NCI-H2196 (cell line): ENCODE results near the gene GOSR1.
"Not testable (repeated sequence)": the region's sequence is repeated elsewhere in the genome, so short reads cannot be mapped to it uniquely, and the experiment has no call there.

Experiments used
- DNase-seq: peaks from one replicate; lab custom pipeline; 2025; ENCODE audit not compliant: unreplicated experiment; lab: John Stamatoyannopoulos, UW

The GOSR1 gene

GRCh38 chr17:30505868-30506417, 28.7 kb downstream of the GOSR1 start:
- no peak for DNase-seq

DNA sequence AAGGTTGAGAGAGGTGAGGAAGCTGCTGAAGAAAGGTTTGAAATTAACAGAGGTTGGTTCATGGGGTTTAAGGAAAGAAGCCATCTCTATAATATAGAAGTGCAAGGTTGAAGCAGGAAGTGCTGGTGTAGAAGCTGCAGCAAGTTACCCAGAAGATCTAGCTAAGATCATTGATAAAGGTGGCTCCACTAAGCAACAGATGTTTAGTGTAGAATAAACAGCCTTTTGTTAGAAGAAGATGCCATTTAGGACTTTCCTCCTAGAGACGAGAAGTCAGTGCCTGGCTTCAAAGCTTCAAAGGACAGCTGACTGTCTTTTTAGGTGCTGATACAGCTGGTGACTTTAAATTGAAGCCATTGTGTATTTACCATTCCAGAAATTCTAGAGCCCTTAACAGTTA, 29.3 kb downstream of the GOSR1 start:
- DNase-seq = no peak

DNA sequence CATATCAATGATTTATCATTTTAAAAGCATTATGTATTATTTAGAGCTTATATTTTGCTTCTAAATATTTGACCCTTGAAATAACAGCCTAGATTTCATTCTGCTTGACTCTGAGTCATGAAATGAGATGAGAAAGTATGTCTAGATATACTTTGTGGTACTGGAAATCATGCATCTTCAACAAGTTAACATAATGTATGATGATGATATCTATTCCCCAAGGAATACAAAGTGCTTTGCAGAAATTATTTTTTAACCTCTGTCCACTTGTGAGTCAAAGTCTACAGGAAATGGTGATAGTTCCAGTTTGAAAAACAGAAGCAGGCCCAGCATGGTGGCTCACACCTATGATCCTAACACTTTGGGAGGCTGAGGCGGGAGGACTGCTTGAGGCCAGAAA, 36.1 kb downstream of the GOSR1 start:
- no peak for DNase-seq

GRCh38 chr17:30514895-30515596, 37.8 kb downstream of the GOSR1 start:
- DNase-seq = no peak

GRCh38 chr17:30517786-30518185, 40.6 kb downstream of the GOSR1 start:
- DNase-seq = no peak

GRCh38 chr17:30519166-30519565, 42.0 kb downstream of the GOSR1 start:
- no peak for DNase-seq

DNA sequence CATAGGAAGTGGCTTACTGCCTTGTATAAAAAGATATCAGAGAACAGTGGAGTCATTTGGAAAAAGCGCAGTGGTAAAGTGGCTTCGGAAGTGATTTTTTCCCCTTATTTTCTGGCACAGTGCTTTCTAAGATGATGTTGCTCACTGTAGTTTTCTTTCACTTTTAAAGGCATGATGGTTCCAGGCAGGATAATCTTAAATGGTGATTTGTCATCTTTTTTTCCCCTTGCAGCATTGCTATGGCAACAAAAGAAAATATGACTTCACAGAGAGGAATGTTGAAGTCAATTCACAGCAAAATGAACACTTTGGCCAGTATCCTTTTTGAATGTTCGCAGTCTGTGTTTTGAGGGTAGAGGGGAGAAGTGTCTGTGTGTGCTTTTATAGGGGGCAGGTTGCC, 42.5 kb downstream of the GOSR1 start:
- DNase-seq = no peak

- no peak for DNase-seq
Observed at GRCh38 chr17:30520436-30520835, 43.2 kb downstream of the GOSR1 start.

DNA sequence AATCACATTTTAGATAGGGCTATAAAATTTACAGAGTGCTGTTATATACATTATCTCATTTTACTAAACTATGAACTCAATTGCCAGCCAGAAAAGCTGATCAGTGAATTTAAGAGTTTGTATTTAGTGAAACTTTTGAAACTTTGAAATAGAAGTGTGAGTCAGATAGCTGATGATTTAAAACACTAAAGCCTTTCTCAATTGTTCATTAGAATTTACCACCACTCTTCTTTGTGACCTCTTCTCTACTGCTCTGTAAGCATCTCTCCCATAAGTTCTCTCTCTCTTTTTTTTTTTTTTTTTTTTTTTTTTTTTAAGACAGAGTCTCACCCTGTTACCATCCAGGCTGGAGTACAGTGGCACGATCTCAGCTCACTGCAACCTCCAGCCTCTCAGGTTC, 43.7 kb downstream of the GOSR1 start:
- DNase-seq = no peak

GRCh38 chr17:30521766-30522165, 44.6 kb downstream of the GOSR1 start:
- DNase-seq = no peak

GRCh38 chr17:30523236-30523635, 46.0 kb downstream of the GOSR1 start:
- DNase-seq = not testable (repeated sequence)

DNA sequence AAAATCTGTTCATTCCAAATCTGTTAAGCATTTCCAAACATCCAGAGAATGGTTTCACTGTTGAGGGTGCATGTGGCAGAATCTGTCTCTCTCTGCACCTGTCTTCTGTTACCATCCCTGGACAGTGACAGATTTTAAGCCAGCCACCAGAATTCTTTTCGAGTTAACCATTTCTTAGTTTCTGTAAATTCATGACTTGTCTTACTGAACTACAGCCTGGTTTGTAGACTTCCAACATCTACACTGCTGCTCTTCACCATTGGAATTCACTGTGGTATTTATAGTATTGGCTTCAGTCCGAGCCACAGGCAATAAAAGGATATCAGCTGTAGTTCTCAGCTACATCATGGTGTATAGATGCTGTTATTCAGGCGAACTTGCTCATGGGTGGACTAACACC, 47.6 kb downstream of the GOSR1 start:
- DNase-seq = no peak

GRCh38 chr17:30526401-30526800, 49.2 kb downstream of the GOSR1 start:
- no peak for DNase-seq

GRCh38 chr17:30528701-30529100, 51.5 kb downstream of the GOSR1 start:
- not testable (repeated sequence) for DNase-seq

DNA sequence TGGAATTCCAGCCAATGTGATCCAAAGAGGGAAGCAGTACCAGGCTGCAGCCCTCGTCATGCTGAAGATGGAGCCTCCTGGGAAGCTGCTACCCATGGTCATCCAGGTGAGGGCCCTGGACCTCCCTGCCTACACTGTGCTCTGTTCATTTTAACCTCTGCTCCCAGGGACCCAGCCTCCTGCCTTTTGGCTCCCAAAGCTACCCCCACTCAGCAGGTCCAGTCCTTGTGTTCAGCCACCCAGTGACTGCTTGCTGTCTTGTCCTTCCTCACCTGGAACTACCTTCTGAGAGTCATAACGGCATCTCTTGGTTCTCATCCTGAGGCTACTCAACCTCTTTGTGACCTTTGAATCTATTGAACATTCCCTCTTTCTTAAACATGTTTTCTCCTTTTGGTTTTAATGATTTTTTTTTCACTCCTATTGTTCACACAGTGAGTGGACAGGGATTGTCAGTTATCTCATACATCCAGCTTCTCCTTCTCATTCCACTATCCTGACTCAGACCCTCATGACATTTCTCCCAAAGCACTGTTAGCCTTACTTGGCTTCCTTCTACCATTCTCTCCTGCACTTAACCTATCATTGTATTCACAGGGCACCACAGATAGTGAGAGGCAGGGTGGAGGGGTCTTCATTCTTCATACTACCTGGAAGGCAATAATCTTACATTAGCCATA, 53.3 kb downstream of the GOSR1 start:
- no peak for DNase-seq

DNA sequence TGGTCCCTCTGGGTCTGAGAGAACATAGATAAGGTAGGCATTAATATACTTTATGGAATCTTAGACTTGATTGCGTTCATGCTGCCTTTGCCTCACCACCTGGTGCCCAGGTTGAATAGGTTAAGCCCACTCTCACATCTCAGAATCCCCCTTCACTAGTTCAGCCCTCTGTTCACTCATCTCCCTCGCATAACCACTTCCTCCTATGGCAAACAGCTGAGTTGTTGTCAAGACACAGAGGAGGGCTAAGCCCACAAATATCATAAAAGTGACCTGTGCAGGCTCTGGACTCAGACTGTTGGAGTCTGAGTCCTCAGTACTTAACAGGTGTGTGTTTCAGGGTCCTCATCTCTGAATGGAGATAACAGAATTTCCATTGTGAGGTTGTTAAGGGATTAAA, 55.7 kb downstream of the GOSR1 start:
- no peak for DNase-seq

GRCh38 chr17:30534298-30534697, 57.1 kb downstream of the GOSR1 start:
- DNase-seq = no peak

- no peak for DNase-seq
Observed at GRCh38 chr17:30534938-30535921, 58.0 kb downstream of the GOSR1 start.

DNA sequence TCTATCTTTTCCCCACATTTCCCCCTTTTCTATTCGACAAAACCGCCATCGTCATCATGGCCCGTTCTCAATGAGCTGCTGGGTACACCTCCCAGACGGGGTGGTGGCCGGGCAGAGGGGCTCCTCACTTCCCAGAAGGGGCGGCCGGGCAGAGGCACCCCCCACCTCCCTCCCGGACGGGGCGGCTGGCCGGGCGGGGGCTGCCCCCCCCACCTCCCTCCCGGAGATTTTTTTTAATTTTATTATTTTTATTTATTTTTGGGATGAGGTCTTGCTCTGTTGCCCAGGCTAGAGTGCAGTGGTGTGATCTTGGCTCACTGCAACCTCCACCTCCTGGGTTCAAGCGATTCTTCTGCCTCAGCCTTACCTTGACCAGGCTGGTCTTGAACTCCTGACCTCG, 59.6 kb downstream of the GOSR1 start:
- not testable (repeated sequence) for DNase-seq

- DNase-seq = not testable (repeated sequence)
Observed at GRCh38 chr17:30537667-30538066, 60.5 kb downstream of the GOSR1 start.

DNA sequence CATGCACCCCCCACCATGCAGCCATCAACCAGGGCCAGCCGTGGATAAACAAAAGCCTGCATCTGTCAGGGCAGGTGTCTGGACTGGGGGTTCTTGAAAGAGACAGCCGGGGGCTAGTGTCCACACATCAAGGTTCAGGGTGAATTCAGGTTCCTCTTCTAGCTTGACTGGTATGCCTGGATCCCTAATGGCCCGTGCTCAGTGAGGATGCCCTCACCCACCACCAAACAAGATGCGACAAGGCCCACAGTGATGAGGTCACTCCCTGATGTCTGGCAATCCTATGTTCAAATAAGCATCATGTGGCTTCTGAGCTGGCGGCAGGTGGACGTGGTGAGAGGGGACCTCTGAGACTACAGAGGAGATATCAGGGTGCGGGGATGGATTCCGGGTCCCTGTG, 64.6 kb downstream of the GOSR1 start:
- no peak for DNase-seq
